AG04450 (cell line): ENCODE results near the gene MAFB. TPM values are rescaled to one million over a fixed set of nuclear protein-coding genes. Genes with fewer than 3 reads are reported as not detected.

ENCODE experiments used
- CTCF ChIA-PET: fragments of 300-600, 350-600 bp; formaldehyde crosslinking; extraction: SDS; loops from one replicate; lab custom pipeline; 2022; ENCODE audit warnings: antibody characterized with exemption, inconsistent platforms; lab: Charles Lee
- POLR2A ChIA-PET: fragments of 350-600 bp; formaldehyde crosslinking; extraction: SDS; loops from one replicate; lab custom pipeline; 2021; ENCODE audit warnings: antibody characterized with exemption, inconsistent platforms; lab: Yijun Ruan, JAX
- DNase-seq: peaks from one replicate; pipeline ENCODE4 v3.0.0-alpha.2; 2011; ENCODE audit warnings: low read depth, low spot score
- H3K27ac ChIP-seq: one replicate; pipeline ENCODE4 v1.5.1; 2012; ENCODE audit warnings: low read depth, low read length, control low read depth
- H3K27me3 ChIP-seq: one replicate; pipeline ENCODE4 v1.6.0; 2012; ENCODE audit warnings: low read length; ENCODE audit not compliant: control insufficient read depth, insufficient read depth
- H3K4me3 ChIP-seq: 2 replicates; pipeline ENCODE4 v1.5.1; 2011; ENCODE audit warnings: mild to moderate bottlenecking, low read depth, low read length, control low read depth
- H3K9me3 ChIP-seq: 2 replicates; pipeline ENCODE4 v1.5.1; 2012; ENCODE audit warnings: low read length; ENCODE audit not compliant: control insufficient read depth, insufficient read depth
- polyA plus RNA-seq: library from polyadenylated mRNA; depleted of rRNA; stranded (reverse); fragments of >200 nt; gene quantifications from 2 replicates; pipeline ENCODE4 v1.2.3, GENCODE V29; 2011
- TF ChIP-seq, protein P1 (sequence below): IDR thresholded peaks from 2 replicates; pipeline ENCODE4 v1.5.1; 2011; ENCODE audit warnings: low read depth, low read length, control low read depth, inconsistent platforms

Gene MAFB
- polyA plus RNA-seq, 1 experiment = 0.10 TPM

DNA sequence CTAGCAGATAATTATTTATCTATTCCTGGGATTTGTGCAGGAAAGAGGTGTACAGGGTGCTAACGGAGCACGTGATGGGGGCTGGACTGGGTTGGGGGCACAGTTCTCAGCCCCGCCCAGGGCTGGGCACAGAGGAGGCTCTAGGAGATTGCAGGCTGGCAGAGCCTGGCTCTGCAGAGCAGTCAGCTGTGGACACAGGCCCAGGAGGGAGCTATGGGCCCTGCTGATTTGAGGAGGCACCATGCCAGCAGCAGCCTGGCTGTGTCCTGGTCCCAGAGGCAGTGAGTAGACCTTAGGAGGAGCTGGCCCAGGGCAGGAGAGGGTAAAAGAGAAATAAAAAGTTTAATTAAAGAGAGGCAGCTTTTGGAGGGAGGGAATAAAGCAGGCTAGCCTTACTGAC is 19.3 kb downstream of the MAFB start:
- TF ChIP-seq, protein P1, sequence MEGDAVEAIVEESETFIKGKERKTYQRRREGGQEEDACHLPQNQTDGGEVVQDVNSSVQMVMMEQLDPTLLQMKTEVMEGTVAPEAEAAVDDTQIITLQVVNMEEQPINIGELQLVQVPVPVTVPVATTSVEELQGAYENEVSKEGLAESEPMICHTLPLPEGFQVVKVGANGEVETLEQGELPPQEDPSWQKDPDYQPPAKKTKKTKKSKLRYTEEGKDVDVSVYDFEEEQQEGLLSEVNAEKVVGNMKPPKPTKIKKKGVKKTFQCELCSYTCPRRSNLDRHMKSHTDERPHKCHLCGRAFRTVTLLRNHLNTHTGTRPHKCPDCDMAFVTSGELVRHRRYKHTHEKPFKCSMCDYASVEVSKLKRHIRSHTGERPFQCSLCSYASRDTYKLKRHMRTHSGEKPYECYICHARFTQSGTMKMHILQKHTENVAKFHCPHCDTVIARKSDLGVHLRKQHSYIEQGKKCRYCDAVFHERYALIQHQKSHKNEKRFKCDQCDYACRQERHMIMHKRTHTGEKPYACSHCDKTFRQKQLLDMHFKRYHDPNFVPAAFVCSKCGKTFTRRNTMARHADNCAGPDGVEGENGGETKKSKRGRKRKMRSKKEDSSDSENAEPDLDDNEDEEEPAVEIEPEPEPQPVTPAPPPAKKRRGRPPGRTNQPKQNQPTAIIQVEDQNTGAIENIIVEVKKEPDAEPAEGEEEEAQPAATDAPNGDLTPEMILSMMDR = no peak
- ChIA-PET POLR2A (no interaction called here), CTCF (no interaction called here)
- Histone ChIP-seq H3K27ac (no peak overlapping the region), H3K4me3 (no peak overlapping the region), H3K9me3 (no peaks in the 10 kb centered on the region), H3K27me3 (peaks cover 5% of the 10 kb centered on the region)
- no peak for DNase-seq

DNA sequence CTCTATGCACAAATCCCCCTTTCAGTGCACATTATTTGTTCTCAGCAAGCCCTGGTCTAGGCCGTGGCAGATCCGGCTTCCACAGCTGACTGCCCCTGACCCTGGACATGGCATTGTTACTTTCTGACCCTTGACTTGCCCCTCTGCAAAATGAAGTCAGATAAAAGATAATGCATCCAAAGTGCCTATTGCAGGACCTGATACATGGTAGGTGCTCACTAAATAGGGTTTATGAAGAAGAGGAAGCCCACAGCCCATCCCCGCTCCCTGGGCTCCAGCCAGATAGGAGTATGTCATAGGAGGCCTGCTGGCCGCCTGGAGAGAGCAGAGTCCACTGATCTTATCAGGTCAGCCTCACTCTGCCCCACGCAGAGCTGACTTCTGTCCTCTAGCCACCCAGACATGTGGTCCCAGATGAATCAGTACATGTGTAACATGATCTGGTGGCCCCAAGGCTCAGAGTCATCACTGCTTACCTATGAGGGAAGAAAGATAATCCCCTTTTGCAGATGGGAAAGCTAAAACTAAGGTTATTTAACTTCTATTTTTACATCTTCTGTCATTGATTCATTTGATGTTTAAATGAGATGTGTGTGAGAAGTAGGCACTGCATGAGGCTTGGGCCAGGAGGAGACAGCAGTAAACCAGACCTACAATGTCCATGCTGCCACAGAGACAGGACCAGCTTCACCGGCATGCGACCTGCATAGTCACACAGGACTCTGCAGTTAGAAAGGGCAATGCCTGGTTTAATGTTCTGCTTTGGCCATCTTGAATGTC is 20.4 kb downstream of the MAFB start:
- POLR2A ChIA-PET = no interaction called here
- no peak for DNase-seq
- CTCF ChIA-PET = interaction anchor here (0.5 to 0.6 kb wide), 2 partner anchors 81 to 101 kb away, joined by 3 to 4 read pairs; no protein-coding TSS in a partner anchor

DNA sequence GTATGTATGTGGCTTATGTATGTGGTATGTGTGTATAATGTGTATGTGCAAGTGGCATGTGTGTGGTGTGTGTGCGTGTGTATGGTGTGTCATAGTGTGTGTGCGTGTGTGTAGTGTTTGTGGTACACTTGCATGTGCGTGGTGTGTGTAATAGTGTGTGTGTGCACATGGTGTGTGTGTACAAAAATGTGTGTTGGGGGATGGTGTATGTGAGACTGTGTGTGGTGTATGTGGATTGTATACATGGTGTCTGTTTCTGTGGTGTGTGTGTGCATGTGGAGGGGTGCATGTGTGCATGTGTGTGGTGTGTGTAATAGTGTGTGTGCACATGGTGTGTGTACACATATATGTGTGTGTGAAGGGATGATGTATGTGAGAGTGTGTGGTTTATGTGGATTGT is 21.5 kb downstream of the MAFB start:
- H3K4me3 ChIP-seq = no peak overlapping the region
- CTCF ChIA-PET = no interaction called here
- POLR2A ChIA-PET = no interaction called here
- TF ChIP-seq, protein P1 = no peak
- no peak for DNase-seq
- no peak overlapping the region for H3K27ac ChIP-seq
- H3K9me3 ChIP-seq = no peaks in the 10 kb centered on the region
- H3K27me3 ChIP-seq = peaks cover 5% of the 10 kb centered on the region

More for the DNA sequence above, 20.4 kb downstream of the MAFB start:
- TF ChIP-seq, protein P1 = no peak
- H3K4me3 ChIP-seq = no peak overlapping the region
- no peak overlapping the region for H3K27ac ChIP-seq
- H3K9me3 ChIP-seq = no peaks in the 10 kb centered on the region
- H3K27me3 ChIP-seq = peaks cover 2% of the 10 kb centered on the region

DNA sequence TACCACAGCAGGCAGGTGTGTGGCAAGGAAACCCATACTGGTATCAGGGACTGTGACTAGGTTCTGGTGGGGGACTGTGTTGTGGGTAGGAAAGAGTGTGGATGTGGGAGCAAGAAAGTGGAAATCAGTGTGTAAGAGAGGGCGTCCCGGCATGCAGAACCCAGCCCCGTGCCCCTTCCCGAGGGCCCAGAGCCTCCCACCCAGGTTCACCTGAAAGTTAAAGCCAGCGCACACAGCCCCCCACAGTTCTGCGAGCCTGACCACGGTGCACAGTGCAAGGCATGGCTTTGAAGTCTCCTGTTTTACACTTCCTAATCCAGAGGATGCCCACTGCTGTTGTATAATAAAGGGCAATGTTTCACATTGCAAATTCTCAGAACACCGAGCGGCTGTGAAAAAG is 22.7 kb downstream of the MAFB start:
- Histone ChIP-seq H3K27ac (no peak overlapping the region), H3K9me3 (no peaks in the 10 kb centered on the region), H3K27me3 (peaks cover 7% of the 10 kb centered on the region), H3K4me3 (no peak overlapping the region)
- ChIA-PET POLR2A (no interaction called here), CTCF (no interaction called here)
- TF ChIP-seq, protein P1 = no peak
- DNase-seq = no peak

DNA sequence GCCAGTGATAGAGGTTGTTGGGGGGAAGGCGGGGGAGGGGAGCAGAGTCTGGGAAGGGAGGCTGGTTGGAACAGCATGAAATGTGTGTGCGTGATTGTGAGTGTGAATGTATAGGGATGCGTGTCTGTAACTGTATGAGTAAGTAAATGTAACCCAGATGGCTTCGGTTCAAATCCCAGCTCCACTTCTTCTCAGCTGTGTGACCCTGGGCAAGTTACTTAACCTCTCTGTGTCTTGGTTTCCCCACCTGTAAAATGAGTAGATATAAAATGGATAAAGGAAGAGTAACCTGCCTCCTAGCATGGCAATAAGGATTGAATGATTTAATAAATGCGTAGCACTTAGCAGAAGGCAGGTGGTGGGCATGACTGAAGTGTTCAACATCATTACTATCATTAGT is 24.1 kb downstream of the MAFB start:
- POLR2A ChIA-PET = no interaction called here
- CTCF ChIA-PET = interaction anchor here (1.5 kb wide), 1 partner anchor 75 kb away, joined by 4 read pairs; no protein-coding TSS in a partner anchor

More for the DNA sequence above, 24.1 kb downstream of the MAFB start:
- H3K9me3 ChIP-seq = no peaks in the 10 kb centered on the region
- no peak overlapping the region for H3K4me3 ChIP-seq
- no peak overlapping the region for H3K27ac ChIP-seq
- DNase-seq = no peak
- H3K27me3 ChIP-seq = peaks cover 7% of the 10 kb centered on the region
- TF ChIP-seq, protein P1 = no peak
